SK-N-SH (cell line): ENCODE results near the gene TMEM190. TPM values are rescaled to one million over a fixed set of nuclear protein-coding genes. Genes with fewer than 3 reads are reported as not detected.

Experiments used
- CTCF ChIA-PET: fragments of 300-600, 350-600 bp; formaldehyde crosslinking; extraction: SDS; loops from one replicate; lab custom pipeline; 2021; lab: Yijun Ruan, JAX
- POLR2A ChIA-PET: fragments of 350-600 bp; sonication (Branson Sonifier 250); formaldehyde crosslinking; extraction: SDS; loops from one replicate; lab custom pipeline; 2020; ENCODE audit warnings: antibody characterized with exemption, inconsistent platforms; lab: Yijun Ruan, JAX
- DNase-seq: peaks from one replicate; pipeline ENCODE4 v3.0.0; 2012
- H2AFZ ChIP-seq: fragments of 200-600 bp; sonication (generic); 2 replicates; pipeline ENCODE4 v1.8.1; 2016; ENCODE audit warnings: antibody characterized with exemption, mild to moderate bottlenecking, low read depth
- H3F3A ChIP-seq: fragments of 200-600 bp; sonication (generic); replicated peaks from 2 replicates; pipeline ENCODE3; 2016; ENCODE audit warnings: antibody characterized with exemption, mild to moderate bottlenecking; ENCODE audit not compliant: insufficient read depth
- H3K27ac ChIP-seq, 2 experiments: fragments of 200-500 bp in 1 of 2; fragments of 200-600 bp in 1 of 2; sonication (Bioruptor generic) in 1 of 2; sonication (generic), shearing (Covaris generic) in 1 of 2; 2 replicates each; pipeline versions ENCODE4 v1.5.1 to v1.6.1; 2014 to 2016; ENCODE audit warnings: low read depth in 2 of 2, inconsistent platforms in 1 of 2, low read length in 1 of 2, mild to moderate bottlenecking in 1 of 2, mixed read lengths in 1 of 2
- H3K27me3 ChIP-seq: fragments of 200-600 bp; sonication (generic), shearing (Covaris generic); 2 replicates; pipeline ENCODE4 v1.6.1; 2016; ENCODE audit warnings: mixed run types; ENCODE audit not compliant: insufficient read depth
- H3K36me3 ChIP-seq, 2 experiments: fragments of 200-500 bp in 1 of 2; fragments of 200-600 bp in 1 of 2; sonication (Bioruptor generic) in 1 of 2; sonication (generic) in 1 of 2; replicated peaks in 1 of 2; 2 replicates each; pipeline versions ENCODE3 to v1.5.1; 2014 to 2016; ENCODE audit warnings: low read length in 1 of 2, mild to moderate bottlenecking in 1 of 2; ENCODE audit not compliant: insufficient read depth in 2 of 2, control insufficient read depth in 1 of 2
- H3K4me1 ChIP-seq, 2 experiments: fragments of 200-500 bp in 1 of 2; fragments of 200-600 bp in 1 of 2; sonication (Bioruptor generic) in 1 of 2; sonication (generic), shearing (Covaris generic) in 1 of 2; 2 replicates each; pipeline versions ENCODE4 v1.5.1 to v1.6.1; 2014 to 2016; ENCODE audit warnings: low read depth in 1 of 2, low read length in 1 of 2, mixed run types in 1 of 2; ENCODE audit not compliant: insufficient read depth in 2 of 2, control insufficient read depth in 1 of 2
- H3K4me2 ChIP-seq: fragments of 200-600 bp; sonication (generic), shearing (Covaris generic); 2 replicates; pipeline ENCODE4 v1.6.1; 2017; ENCODE audit warnings: mixed run types
- H3K4me3 ChIP-seq, 2 experiments: fragments of 200-500 bp in 1 of 2; fragments of 200-600 bp in 1 of 2; sonication (Bioruptor generic) in 1 of 2; sonication (generic), shearing (Covaris generic) in 1 of 2; 2 replicates each; pipeline versions ENCODE4 v1.5.1 to v1.8.1; 2014 to 2016; ENCODE audit warnings: low read depth in 2 of 2, inconsistent platforms in 1 of 2, low read length in 1 of 2, mild to moderate bottlenecking in 1 of 2, mixed read lengths in 1 of 2, moderate library complexity in 1 of 2
- H3K79me2 ChIP-seq: fragments of 200-600 bp; sonication (generic); 2 replicates; pipeline ENCODE4 v1.8.1; 2017; ENCODE audit warnings: mild to moderate bottlenecking; ENCODE audit not compliant: insufficient read depth
- H3K9ac ChIP-seq: fragments of 200-600 bp; sonication (generic); 2 replicates; pipeline ENCODE4 v1.6.1; 2017; ENCODE audit warnings: mixed run types
- H3K9me2 ChIP-seq: fragments of 200-600 bp; sonication (generic); 2 replicates; pipeline ENCODE4 v1.6.1; 2017; ENCODE audit warnings: mixed run types
- H3K9me3 ChIP-seq: fragments of 200-600 bp; sonication (generic); 2 replicates; pipeline ENCODE4 v1.6.1; 2017; ENCODE audit warnings: mixed run types, mild to moderate bottlenecking, moderate library complexity
- H4K20me1 ChIP-seq: fragments of 200-600 bp; sonication (generic); 2 replicates; pipeline ENCODE4 v1.6.1; 2017; ENCODE audit warnings: mild to moderate bottlenecking, mixed run types; ENCODE audit not compliant: insufficient read depth
- FOSL2 ChIP-seq: IDR thresholded peaks from 2 replicates; pipeline ENCODE4 v1.4.0; 2012; ENCODE audit warnings: low read depth, mild to moderate bottlenecking, moderate library complexity, borderline replicate concordance
- GABPA ChIP-seq: IDR thresholded peaks from 2 replicates; pipeline ENCODE4 v1.4.0; 2012; ENCODE audit warnings: low read depth, mild to moderate bottlenecking
- JUND ChIP-seq: IDR thresholded peaks from 2 replicates; pipeline ENCODE4 v1.4.0; 2012
- NRF1 ChIP-seq: IDR thresholded peaks from 2 replicates; pipeline ENCODE4 v1.6.1; 2012; ENCODE audit warnings: low read depth, mild to moderate bottlenecking, low read length
- POLR2AphosphoS5 ChIP-seq: IDR thresholded peaks from 2 replicates; pipeline ENCODE4 v1.6.1; 2012; ENCODE audit warnings: low read depth, low read length
- RXRA ChIP-seq: IDR thresholded peaks from 2 replicates; pipeline ENCODE4 v1.4.0; 2012; ENCODE audit warnings: low read depth, mild to moderate bottlenecking, borderline replicate concordance
- TEAD4 ChIP-seq: IDR thresholded peaks from 2 replicates; pipeline ENCODE4 v1.4.0; 2012; ENCODE audit warnings: mild to moderate bottlenecking, borderline replicate concordance; ENCODE audit not compliant: insufficient read depth
- WGBS: methylation state at CpG from one replicate; pipeline ENCODE4 v1.1.6; 2017; ENCODE audit warnings: low lambda C conversion rate; 5-methylcytosine and 5-hydroxymethylcytosine counted together
- polyA plus RNA-seq, 3 experiments: library from polyadenylated mRNA; depleted of rRNA; stranded (reverse); fragments of >200 nt; gene quantifications; 2 replicates each; pipeline ENCODE4 v1.2.3, GENCODE V29; 2012
- TF ChIP-seq, protein P1 (sequence below): IDR thresholded peaks from 2 replicates; pipeline ENCODE4 v1.6.1; 2012; ENCODE audit warnings: mild to moderate bottlenecking, low read depth, low read length, moderate library complexity
- TF ChIP-seq, protein P2 (sequence below): IDR thresholded peaks from 2 replicates; pipeline ENCODE4; 2012
- TF ChIP-seq, protein P3 (sequence below): IDR thresholded peaks from 2 replicates; pipeline ENCODE4 v1.4.0; 2012; ENCODE audit warnings: low read depth

TMEM190 gene
- polyA plus RNA-seq, 1 of the 3 experiments (the other 2 are of a cell fraction) = 0.77 TPM

DNA sequence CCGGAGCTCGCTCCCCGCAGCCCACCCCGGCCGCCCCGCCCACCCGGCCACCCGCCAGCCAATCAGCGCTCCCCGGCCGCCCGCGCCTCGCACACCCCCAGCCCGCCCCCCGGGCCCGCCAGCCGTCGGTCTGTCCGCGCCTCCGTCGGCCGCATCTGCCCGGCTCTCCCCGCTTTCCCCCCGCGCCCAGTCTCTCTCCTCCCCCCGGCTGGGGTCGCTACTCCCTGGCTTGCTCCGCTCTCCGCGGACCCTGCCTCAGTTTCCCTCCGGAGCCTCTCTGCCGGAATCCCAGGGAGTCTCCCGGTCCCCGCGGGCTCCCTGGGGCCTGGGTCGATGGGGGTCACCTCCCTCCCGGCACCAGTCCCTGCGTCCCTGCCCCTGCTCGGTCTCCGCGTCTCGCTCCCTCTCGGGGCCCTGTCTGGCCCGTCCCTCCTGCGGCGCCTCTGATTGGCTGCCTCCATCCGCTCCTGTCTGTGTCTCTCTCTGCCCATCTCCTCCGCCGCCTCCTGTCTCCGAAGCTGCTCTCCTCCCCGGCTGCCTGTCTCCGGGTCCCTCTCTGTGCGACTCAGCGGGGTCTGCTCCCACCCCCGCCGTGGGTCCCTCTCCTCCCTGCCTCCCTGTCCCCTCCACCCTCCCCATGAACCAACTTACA is 6.8 kb upstream of the TMEM190 start:
- Histone ChIP-seq H3K27me3 (no peaks in the 10 kb centered on the region), H3F3A (peaks cover 25% of the 10 kb centered on the region), H3K4me2 (peak overlapping the region; percentile 97), H4K20me1 (no peaks in the 10 kb centered on the region), H3K27ac (peak overlapping the region; percentile 11 to 88; a peak in 3 of 4 replicates), H2AFZ (peak overlapping the region; percentile 87), H3K9me3 (no peaks in the 10 kb centered on the region), H3K9me2 (no peaks in the 10 kb centered on the region), H3K4me1 (peaks cover 26 to 28% of the 10 kb centered on the region in 2 experiments; a peak in 3 of 4 replicates), H3K4me3 (peak overlapping the region; percentile 57 to 79), H3K79me2 (peaks cover 14% of the 10 kb centered on the region), H3K9ac (peak overlapping the region; percentile 92), H3K36me3 (peaks cover 0 to 4% of the 10 kb centered on the region in 2 experiments)
- POLR2A ChIA-PET = interaction anchor here (0.6 to 2.8 kb wide), 3 partner anchors 14 to 38 kb away, joined by 4 to 14 read pairs (median 4); partner anchors contain the start of gene UBE2S
- TF ChIP-seq, protein P1, sequence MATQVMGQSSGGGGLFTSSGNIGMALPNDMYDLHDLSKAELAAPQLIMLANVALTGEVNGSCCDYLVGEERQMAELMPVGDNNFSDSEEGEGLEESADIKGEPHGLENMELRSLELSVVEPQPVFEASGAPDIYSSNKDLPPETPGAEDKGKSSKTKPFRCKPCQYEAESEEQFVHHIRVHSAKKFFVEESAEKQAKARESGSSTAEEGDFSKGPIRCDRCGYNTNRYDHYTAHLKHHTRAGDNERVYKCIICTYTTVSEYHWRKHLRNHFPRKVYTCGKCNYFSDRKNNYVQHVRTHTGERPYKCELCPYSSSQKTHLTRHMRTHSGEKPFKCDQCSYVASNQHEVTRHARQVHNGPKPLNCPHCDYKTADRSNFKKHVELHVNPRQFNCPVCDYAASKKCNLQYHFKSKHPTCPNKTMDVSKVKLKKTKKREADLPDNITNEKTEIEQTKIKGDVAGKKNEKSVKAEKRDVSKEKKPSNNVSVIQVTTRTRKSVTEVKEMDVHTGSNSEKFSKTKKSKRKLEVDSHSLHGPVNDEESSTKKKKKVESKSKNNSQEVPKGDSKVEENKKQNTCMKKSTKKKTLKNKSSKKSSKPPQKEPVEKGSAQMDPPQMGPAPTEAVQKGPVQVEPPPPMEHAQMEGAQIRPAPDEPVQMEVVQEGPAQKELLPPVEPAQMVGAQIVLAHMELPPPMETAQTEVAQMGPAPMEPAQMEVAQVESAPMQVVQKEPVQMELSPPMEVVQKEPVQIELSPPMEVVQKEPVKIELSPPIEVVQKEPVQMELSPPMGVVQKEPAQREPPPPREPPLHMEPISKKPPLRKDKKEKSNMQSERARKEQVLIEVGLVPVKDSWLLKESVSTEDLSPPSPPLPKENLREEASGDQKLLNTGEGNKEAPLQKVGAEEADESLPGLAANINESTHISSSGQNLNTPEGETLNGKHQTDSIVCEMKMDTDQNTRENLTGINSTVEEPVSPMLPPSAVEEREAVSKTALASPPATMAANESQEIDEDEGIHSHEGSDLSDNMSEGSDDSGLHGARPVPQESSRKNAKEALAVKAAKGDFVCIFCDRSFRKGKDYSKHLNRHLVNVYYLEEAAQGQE = no peak
- TF ChIP-seq, protein P2, sequence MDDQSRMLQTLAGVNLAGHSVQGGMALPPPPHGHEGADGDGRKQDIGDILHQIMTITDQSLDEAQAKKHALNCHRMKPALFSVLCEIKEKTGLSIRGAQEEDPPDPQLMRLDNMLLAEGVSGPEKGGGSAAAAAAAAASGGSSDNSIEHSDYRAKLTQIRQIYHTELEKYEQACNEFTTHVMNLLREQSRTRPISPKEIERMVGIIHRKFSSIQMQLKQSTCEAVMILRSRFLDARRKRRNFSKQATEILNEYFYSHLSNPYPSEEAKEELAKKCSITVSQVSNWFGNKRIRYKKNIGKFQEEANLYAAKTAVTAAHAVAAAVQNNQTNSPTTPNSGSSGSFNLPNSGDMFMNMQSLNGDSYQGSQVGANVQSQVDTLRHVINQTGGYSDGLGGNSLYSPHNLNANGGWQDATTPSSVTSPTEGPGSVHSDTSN = 0 out of 2 replicates have a peak, but pooled peaks have one; percentile 27
- 0% methylated on average over 34 of the region's 59 CpGs for WGBS
- peak; percentile 96 for DNase-seq
- CTCF ChIA-PET = interaction anchor here (1.6 to 2.5 kb wide), 3 partner anchors 14 to 78 kb away, joined by 6 to 8 read pairs (median 7); partner anchors contain the start of gene TMEM238

DNA sequence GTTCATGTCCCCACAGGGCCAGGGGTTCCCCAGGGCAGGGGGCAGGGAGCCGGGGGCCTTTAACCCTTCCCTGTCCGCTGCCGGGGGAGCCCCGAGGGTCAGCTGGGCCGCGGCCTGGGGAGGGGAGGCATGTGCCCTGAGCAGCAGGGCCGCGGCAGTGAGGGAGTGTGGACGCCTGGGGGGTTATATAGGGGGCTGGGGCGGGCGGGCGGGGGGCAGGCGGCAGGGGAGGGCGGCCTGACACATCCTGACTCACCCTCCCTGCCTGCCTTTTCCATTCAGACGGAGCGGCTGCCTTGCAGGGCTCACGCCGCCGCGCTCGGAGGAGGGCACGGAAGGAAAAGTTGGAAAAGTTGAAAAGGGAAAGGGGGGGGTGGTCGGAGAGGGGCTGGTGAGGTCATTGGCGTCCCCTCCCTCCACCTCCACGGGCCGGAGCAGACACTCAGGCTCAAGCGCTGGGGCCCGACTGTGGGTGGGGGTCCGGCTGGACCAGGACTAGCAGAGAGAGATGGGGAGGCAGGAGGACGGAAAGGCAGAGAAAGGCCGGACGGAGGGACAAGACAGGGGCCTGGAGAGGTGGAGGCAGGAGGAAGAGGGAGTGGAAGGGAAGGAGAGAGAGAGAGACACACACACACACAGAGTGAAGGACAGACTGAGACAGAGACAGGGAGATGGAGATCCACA is 6.2 kb upstream of the TMEM190 start, which contains the start of gene IL11:
Gene IL11 (minus strand): TSS at position 159 of the 684 bp plus-strand sequence. CDS start 153 bp downstream, at position 6.
- no peak for DNase-seq
- Histone ChIP-seq H3F3A (peaks cover 20% of the 10 kb centered on the region), H3K9ac (peak within 1 kb of the TSS; percentile 92), H4K20me1 (no peaks in the 10 kb centered on the region), H3K4me2 (peak within 1 kb of the TSS; percentile 97), H3K27ac (peak within 1 kb of the TSS; percentile 11 to 88; a peak in 3 of 4 replicates), H3K27me3 (no peaks in the 10 kb centered on the region), H3K9me2 (no peaks in the 10 kb centered on the region), H2AFZ (peak within 1 kb of the TSS; percentile 87), H3K4me3 (peak within 1 kb of the TSS; percentile 57 to 79), H3K79me2 (peaks cover 14% of the 10 kb centered on the region), H3K9me3 (no peaks in the 10 kb centered on the region), H3K4me1 (peaks cover 26 to 28% of the 10 kb centered on the region in 2 experiments; a peak in 3 of 4 replicates), H3K36me3 (peaks cover 0 to 4% of the 10 kb centered on the region in 2 experiments)
- no peak for TF ChIP-seq GABPA
- TF ChIP-seq, protein P3, sequence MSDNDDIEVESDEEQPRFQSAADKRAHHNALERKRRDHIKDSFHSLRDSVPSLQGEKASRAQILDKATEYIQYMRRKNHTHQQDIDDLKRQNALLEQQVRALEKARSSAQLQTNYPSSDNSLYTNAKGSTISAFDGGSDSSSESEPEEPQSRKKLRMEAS = peak; percentile 49; the same call in 1 of the 2 replicates
- peak; percentile 47; the same call in 1 of the 2 replicates for TF ChIP-seq FOSL2
- peak; percentile 7; the same call in 1 of the 2 replicates for TF ChIP-seq JUND
- TF ChIP-seq NRF1 = no peak
- TF ChIP-seq RXRA = no peak
- no peak for TF ChIP-seq TEAD4
- TF ChIP-seq POLR2AphosphoS5 = peak; percentile 41; the same call in 1 of the 2 replicates
- CTCF ChIA-PET = interaction anchor here (1.7 to 2.5 kb wide), 2 partner anchors 13 to 78 kb away, joined by 6 to 8 read pairs; partner anchors contain the start of gene TMEM238
- POLR2A ChIA-PET = interaction anchor here (0.6 to 2.8 kb wide), 2 partner anchors 27 to 37 kb away, joined by 4 to 14 read pairs; partner anchors contain the start of gene UBE2S
- WGBS = 8% methylated on average over 32 of the region's 32 CpGs
